Nucleus accumbens (tissue), 56 donors: ENCODE measurements around the gene BRAT1.

Experiments used
- DNase-seq, 56 donors: peaks; one replicate each; lab custom pipeline; 2025; lab: John Stamatoyannopoulos, UW

The BRAT1 gene

DNA sequence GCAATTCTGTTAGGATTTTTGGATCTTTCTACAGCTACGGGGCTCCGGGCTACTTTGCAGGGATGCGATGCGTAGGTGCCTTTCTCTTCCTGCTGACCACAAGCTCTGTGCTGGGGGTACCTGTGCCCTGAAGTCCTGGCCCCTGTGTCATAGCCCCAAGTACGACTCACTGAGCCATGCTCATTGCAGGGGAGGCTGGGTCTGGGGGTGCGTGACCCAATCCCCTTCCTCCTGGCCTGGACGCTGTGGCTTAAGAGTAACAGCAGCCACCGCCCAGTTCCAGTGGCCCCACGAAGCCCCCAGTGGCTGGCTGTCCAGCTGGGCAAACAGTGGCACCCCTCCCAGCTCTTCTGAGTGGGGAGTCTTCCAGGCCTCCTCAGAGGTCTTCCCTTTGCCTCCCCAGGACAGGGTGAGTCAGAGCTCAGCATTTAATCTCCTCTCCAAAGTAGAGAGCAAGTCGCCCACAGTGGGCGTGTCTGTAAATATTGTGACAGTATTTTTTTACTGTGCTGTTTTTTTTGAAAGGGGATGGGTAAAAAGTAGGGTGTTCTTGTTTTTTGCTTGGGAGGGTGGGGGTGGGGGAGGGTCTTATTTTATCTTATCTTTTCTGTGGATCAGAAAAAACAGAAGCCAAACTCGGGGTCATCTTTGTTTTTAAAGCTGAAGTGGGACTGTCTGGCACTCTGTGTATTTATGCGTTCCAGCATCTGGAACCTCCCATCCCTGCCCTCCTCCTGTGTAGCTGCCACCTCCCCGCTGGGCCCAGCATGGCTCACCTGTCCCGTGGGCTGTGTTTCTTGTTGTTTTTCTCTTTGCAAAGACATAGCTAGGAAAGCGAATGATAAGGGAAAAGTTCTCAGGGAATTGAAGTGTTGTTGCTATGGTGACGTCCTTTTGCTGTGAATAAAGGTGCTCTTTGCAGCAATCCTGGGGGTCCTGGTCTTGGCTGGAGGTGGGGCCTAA, 27.5 kb downstream of the BRAT1 start:
- peak in 4 of 56 donors; percentile 23 to 34 (median 28) for DNase-seq

DNA sequence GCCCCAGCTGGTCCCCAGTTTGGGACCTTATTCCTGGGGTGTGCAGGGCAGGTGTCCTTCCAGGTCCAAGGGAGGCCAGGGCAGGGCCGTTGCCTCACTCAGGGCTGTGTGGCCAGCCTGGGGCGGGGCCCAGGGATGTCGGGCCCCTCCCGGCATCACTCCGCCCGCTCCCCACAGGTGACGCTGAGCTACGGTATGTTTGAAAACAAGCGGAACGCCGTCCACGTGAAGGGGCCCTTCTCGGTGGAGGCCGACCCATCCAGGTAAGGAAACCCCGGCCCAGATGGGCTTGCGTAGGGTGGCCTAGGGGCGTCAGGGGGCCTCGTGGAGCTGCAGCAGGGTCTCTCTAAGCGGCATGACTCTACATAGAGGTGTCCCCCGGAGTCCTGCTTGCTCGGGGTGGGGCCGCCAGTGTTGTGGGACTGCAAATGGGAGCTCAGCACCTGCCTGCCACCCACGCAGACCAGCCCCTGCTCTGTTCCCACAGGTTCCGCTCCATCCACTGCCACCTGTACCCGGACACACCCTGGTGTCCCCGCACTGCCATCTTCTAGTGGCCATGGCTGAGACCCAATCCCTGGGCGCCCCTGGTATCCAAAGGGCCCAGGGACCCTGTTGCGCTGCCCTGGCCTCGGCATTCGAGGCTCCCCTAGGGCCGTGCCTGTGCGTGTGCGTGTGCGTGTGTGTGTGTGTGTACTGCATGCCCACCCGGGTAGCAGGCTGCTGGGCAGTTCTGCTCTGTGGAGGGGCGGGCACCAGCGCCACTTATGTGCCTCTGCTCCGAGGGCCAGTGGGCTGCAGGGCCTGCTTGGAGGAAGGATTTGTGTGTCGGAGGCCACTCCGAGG, 28.4 kb downstream of the BRAT1 start:
- no peak for DNase-seq

DNA sequence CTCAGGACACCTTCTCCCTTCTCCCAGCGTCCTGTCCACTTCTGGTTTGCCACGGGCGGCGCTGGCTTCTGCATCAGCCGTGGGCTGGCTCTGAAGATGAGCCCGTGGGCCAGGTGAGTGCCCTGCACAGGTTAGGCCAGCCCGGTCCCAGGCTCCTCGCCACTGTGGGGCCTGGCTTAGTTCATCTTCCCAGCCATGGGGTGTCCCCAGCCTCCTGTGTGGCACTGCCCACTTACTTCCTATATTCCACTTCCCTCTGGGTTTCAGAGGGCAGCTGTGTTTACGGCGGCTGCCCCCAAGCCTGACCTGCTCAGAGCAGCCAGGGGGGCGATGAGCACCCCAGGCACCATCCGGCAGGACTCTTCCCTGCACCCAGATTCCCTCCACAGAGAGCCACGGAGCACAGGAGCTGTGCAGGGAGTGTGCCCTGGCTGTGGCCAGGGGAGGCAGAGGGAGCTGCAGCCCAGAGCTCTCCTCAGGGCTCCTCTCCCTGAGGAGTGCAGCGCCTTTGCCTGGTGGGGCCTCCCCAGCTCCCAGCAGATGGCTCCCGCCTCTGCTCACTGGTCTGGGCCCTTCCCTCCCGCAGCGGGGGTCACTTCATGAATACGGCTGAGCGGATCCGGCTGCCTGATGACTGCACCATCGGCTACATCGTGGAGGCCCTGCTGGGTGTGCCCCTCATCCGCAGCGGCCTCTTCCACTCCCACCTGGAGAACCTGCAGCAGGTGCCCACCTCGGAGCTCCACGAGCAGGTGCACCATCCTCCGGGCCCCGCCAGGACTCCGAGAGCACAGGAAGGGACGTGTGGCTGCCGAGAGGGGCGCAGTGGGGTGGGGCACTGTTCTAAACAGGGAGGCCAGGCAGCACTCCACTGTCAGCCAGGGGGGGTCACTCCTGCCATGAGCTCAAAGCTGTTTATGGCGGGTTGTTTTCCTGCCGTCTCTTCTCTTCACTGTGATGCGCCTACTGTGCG, 29.4 kb downstream of the BRAT1 start:
- peak in 2 of 56 donors; percentile 42 to 55 for DNase-seq

DNA sequence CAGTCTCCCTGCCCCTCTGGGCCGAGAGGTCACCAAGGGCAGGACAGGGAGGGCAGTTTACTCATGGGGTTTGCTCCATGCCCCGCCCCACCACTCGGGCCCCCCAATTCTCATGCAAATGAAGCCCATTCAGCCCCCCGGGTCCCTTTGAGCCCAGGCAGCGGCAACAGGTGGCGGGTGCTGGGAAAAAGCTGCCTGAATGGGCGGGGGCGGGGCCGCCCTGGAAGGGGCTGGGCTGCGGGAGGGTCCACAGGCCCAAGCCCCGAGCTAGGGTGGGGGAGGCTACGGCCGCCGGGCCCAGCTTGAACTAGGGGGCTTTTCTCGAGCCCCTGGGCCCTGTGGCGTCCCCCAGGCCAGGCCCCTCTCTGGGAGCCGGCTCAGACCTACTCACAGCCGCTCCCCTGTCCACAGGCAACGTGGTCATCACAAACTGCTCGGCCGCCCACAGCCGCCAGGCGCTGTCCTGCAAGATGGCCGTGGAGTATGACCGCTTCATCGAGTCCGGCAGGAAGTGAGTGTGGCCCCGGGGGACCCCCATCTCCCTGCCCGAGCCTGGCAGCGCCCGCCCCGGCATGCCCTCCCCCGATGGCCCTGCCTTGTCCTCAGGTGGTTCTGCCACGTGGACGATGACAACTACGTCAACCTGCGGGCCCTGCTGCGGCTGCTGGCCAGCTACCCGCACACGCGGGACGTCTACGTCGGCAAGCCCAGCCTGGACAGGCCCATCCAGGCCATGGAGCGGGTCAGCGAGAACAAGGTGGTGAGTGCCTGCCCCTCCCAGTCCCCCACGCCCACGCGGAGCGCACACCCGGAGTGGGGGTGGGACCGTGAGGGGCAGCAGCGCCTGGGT, 30.3 kb downstream of the BRAT1 start:
- peak in 2 of 56 donors; percentile 20 to 55 for DNase-seq

DNA sequence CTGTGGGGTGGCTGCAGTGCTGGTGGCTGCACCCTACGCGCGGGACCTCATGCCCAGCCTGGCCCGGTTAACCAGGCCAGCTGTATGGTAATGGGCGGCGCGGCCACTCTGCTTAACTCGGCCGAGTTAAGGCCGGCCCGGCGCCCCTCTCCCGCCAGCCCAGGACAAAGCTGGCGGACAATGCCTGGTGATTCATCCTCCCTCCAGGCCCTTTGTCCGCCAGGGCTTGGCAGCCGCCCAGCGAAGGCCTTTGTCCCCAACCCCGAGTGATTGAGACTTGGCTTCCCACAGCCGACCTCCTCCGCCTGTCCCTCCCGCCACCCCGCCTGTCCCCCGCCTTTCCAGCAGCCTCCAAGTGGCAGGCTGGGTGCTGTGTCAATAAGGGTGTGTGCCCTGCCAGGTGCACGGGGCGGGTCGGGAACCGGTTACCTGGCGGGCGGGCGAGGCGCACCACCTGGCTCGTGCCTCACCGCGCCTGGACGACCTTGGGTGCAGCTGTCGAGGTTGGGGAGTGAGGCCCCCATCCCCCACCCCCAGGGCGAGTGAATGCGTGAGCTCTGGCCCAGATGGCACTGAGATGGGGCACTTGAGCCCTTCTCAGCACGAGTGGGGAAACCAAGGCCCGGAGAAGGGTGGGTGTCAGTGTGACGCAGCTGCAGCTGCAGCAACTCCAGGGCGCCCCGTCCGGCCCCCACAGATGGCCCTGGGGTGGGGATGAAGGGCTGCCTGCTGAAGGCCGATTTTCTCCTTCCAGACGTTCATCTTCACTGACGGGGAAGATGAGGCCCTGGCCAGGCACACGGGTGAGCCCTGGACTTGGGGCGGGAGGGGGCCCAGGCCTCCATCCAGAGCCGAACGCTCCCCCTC, 31.1 kb downstream of the BRAT1 start:
- peak in 55 of 56 donors; percentile 36 to 95 (median 83) for DNase-seq

DNA sequence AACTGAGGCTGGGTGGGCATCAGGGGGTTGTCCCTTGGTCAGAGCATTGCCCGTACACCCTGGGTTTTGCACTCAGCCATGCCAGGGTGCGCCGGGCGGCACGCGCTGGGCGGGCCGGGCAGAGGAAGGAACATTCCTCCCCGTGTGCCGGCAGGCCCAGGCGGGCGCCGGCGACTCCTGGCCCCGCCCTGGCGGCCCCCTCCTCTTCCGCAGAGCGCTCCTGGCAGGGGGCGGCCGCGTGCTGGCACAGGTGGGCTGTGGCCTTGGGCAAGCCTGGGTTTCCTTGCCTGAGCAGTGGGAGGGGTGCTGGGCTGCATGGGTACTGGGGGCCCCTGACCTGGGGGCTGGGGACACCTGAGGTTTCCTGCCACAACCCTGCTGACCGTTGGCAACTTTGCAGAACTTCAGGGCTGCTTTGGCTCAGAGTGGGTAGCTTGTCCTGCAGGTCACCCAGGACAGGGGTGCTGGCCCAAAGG, 31.8 kb downstream of the BRAT1 start:
- DNase-seq, result peak in 3 of 56 donors; percentile 46 to 64 (median 49)

DNA sequence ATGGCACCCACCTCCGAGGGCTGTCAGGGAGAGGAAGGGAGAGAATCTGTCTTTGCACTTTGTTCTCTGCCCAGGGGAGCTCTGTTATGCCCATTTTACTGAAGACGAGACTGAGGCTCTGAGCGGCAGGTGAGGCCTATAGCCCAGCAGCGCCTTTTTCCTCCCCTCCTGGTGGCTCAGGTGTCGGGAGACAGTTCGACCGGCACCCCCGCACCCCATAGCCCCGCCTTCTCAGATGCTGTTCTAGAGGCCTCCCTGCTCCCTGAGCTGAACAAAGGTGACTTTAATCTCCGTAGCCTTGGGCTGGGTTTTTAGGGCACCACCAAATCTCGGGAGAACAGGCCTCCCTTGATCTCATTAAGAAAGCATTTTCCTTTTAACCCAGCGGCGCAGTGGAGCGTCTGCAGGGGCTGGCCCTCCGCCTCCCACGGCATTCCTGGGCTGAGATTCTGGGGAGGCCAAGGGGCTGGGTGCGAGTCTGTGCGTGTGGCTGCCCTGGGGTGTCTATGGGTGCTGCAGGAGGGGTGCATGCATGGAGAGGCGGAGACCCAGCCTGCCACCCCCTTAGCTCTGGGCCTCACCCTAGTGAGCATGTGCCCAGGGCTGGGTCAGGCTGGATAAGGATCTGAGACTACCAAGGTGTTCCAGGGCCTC, 32.4 kb downstream of the BRAT1 start:
- peak in 2 of 56 donors; percentile 23 to 27 for DNase-seq

DNA sequence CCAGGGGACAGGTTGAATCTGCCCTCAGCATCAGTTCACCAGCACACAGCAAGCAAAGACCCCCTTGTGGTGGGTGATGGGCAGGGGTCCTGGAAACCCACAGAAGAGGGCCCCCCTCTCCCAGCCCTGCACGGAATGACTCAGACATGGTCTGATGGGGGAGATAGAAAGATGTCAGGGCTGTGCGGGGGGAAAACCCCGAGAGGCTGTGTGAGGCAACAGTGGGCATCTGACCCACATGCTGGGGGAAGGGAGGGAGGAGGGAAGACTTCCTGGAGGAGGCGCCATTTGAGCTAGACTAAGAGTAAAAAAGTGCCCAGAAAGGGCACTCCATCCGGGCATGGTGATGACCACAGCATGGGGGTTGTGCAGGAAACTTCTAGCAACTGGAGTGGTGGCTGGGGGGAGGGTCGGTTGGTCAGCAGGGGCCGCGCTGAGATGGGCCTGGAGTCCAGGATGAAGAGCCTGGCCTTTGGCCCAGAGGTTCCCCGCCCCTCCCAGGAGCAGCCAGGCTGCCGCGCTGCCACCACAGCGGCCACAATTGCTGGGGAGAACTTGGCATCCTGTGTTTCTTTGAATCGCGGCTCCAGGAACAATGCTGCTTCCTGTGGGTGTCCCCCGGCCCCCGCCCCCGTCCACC, 33.3 kb downstream of the BRAT1 start:
- DNase-seq, result peak in 17 of 56 donors; percentile 21 to 55 (median 33)

DNA sequence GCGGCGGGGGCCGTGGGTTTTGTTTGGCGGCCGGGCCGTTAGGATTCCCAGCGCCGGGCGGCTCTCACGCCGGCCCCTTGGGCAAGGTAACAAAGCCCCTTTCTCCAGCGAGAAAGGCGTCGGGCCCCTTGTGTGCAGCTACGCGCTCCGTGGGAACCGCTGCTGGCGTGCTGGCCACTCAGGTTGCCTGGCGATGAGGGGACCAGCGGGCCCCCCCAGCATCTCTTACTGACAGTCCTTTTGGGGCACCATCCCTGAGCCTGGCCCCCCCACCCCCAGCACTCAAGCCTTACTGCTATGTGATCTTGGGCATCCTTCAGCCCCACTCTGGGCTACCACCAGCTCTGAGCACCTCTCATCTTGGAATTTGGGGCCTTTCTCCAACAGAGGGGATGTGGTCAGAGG, 34.0 kb downstream of the BRAT1 start:
- peak in 6 of 56 donors; percentile 17 to 59 (median 33) for DNase-seq

DNA sequence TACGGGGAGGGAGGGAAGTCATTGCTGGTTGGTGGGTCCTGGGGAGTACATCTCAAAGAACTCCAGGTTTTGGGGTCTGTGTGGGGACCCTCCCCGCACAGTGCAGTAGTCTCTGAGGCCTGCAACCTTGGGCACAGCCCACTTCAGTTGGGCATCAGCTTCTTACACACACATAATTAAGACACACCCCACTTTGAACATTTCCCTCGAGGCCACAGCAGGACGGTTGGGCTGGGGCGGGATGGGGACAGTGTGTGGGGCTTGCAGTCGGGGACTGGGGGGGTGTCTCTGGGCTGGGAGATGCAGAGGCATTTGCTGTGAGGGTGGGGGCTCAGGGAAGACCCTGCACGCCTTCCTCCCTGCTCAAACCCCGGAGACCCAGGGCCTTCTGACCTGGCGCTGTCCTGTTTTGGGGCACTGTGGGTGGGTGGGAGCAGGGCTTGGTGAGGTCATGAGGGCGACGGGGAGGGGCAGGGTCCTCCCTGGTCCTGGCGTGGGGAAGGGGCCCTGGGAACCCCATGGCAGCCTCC, 34.5 kb downstream of the BRAT1 start:
- DNase-seq, result no peak

DNA sequence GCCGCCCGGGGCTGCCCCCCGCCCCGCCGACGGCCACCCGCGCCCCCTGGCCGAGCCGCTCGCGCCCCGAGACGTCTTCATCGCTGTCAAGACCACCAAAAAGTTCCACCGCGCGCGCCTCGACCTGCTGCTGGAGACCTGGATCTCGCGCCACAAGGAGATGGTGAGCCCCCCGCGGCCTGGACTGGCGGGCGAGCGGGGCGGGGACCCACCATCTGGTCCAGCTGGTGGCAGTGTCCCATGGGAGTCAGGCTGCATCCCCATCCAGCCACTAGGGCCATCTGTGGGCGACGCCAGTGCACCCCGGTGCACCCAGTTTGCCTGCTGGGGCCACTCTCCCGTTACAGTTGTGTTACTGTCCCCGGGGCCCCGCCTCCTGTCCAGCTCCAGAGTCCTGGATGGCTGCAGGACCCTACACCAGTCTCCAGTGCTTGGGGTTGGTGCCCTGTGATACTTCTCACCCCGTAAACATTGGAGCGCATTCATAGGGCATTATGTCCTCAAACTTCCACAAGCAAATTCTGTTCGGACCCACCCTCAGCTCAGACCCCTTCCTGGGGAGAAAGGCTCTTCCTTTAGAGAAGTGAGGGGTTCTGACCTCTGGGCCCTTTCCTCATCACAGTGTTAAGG, 35.1 kb downstream of the BRAT1 start:
- peak in 7 of 56 donors; percentile 13 to 37 (median 31) for DNase-seq

DNA sequence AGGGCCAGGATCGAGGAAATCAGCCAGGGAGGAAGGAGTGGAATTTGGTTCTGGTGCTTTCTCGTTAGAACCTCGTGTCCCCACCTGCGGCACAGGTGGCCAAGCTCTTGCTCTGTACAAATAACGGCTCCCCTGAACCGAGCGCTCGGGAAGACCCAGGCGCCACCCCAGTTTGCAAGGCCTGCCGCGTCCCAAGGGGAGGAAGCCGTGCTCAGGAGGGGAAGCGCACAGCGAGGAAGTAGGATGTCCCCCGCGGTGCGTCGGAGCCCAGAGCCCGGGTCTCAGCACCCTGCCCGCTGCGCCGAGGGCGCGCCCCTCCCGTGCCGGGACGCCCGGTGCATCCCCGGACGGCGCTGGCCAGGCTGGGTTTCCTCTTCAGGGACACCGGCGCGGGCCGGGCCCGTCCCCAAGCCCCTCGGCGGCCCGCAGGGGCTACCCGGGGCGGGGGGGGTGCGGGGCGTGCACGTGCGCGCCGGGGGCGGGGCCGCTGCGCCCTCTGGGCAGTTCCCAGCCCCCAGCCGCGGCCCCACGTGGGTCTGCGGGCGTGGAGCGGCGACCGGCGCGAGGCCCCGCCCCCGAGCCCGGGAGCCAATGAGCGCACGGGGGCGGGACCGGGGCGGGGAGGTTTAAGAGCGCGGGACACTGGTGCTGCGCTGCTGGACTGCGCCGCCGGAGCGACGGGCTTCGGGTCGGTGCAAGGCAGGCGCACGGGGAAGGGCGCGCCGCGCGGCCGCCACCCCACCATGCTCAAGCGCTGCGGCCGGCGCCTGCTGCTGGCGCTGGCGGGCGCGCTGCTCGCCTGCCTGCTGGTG, 36.0 kb downstream of the BRAT1 start, which contains the start of gene LFNG:
Gene LFNG, plus strand, starts transcription at position 656 of the 812 bp plus-strand sequence. Its CDS starts 88 bp downstream, at position 744.
- peak in 51 of 56 donors; percentile 36 to 93 (median 78) for DNase-seq

DNA sequence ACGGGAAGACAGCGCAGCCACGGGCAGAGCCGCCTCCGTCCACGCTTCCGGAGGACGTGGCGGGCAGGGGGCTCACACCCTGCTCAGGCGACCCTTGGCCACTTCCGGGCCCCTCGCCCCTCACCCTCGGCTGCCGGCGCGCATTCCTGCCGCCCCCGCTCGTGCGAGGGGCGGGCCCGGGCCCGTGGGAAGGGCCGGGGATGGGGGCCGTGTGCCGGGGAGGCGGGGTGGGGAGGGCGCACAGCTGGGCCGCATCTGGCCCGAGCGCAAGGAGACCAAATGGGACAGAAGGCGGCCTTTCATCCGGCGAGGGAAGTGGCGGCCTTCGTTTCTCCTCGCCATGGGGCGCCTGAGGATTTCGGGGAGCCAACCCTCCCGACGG, 36.6 kb downstream of the BRAT1 start:
- no peak for DNase-seq

DNA sequence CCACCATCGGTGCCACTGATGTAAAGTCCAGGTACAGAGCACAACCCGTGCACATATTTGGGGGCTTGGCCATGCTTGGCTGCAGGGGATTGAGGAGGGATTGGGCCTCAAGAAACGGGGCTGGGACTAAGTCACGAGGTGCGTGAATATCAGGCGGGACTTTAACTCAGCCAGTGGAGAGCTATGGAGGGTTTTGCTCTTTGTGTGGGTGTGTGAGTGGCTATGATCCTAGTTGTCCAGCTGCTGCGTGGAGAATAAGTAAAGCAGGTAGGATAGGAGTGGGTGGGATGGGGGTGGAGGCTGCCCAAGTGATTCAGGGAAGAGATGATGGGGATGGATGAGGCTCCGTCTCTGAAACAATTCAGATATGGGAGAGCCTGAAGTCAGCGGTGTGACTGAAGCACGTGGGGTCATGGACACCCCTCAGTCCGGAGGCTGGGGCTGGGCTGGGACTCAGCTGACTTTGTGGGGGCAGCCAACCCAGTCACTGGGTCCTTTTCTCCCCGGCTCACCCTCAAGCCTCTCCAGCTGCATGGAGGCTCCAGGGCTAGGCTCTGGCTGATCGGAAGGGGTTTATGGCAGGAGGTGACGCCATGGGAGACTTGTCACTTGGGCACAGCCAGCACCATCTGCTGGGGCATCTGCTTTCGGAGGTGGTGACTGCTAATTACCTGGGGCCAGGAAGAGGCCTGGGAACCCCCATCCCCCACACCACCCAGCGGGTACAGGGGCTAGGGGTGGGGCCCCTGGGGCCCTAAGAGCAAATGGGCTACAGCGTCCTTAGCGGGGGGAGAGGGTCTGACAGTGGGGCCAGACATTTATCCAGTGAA, 37.4 kb downstream of the BRAT1 start:
- DNase-seq, result no peak
